H1 (cell line): ENCODE data around the gene AOPEP. TPM values are rescaled to one million over a fixed set of nuclear protein-coding genes. Genes with fewer than 3 reads are reported as not detected.

Experiments
- CTCF ChIA-PET: fragments of 300-600 bp; sonication (Branson Sonifier 250); formaldehyde crosslinking; loops from one replicate; lab custom pipeline; 2021; ENCODE audit not compliant: partially characterized antibody; lab: Charles Lee
- POLR2A ChIA-PET: fragments of 300-600 bp; sonication (Branson Sonifier 250); formaldehyde crosslinking; loops from one replicate; lab custom pipeline; 2021; ENCODE audit warnings: inconsistent platforms; ENCODE audit not compliant: partially characterized antibody; lab: Charles Lee
- DNase-seq, 2 experiments: peaks; one replicate each; pipeline versions ENCODE4 v3.0.0 to v3.0.0-alpha.2; 2010 to 2022; ENCODE audit warnings: low spot score in 2 of 2, low read depth in 1 of 2, mixed read lengths in 1 of 2
- FAIRE-seq: peaks from 2 replicates; lab custom pipeline; 2011; peaks lifted over from hg19 to GRCh38; lab: Jason Lieb, UNC
- H2AFZ ChIP-seq: 2 replicates; pipeline ENCODE4 v1.8.1; 2012; ENCODE audit warnings: low read length, inconsistent platforms
- H2AK5ac ChIP-seq: 2 replicates; pipeline ENCODE4 v1.6.1; 2013; ENCODE audit warnings: low read depth, low read length
- H2BK120ac ChIP-seq: replicated peaks from 2 replicates; pipeline ENCODE3; 2013; ENCODE audit warnings: low read depth, low read length, inconsistent platforms
- H2BK12ac ChIP-seq: 2 replicates; pipeline ENCODE4 v1.6.1; 2013; ENCODE audit warnings: low read depth, low read length
- H2BK15ac ChIP-seq: 2 replicates; pipeline ENCODE4 v1.6.1; 2013; ENCODE audit warnings: low read length
- H2BK20ac ChIP-seq: 2 replicates; pipeline ENCODE4 v1.6.1; 2013; ENCODE audit warnings: low read length
- H2BK5ac ChIP-seq: 2 replicates; pipeline ENCODE4 v1.6.1; 2013; ENCODE audit warnings: low read depth, low read length
- H3K14ac ChIP-seq: 2 replicates; pipeline ENCODE4 v1.6.1; 2013; ENCODE audit warnings: inconsistent platforms; ENCODE audit not compliant: insufficient read length
- H3K18ac ChIP-seq: 2 replicates; pipeline ENCODE4 v1.6.1; 2013; ENCODE audit warnings: low read length; ENCODE audit errors: extremely low read depth
- H3K23ac ChIP-seq: 2 replicates; pipeline ENCODE4 v1.6.1; 2013; ENCODE audit warnings: inconsistent platforms; ENCODE audit not compliant: insufficient read length
- H3K23me2 ChIP-seq: 2 replicates; pipeline ENCODE4 v1.6.1; 2013; ENCODE audit warnings: low read depth, low read length
- H3K27ac ChIP-seq: 2 replicates; pipeline ENCODE4 v1.6.1; 2011; ENCODE audit warnings: low read depth, low read length, inconsistent platforms
- H3K27me3 ChIP-seq, 4 experiments: replicated peaks in 1 of 4; 1 replicate in 1 of 4; 2 replicates in 3 of 4; pipeline versions ENCODE4 v1.6.1 to v1.8.1; 2011 to 2013; ENCODE audit warnings: low read length in 3 of 4, mild to moderate bottlenecking in 3 of 4, inconsistent platforms in 2 of 4, mixed read lengths in 2 of 4, moderate library complexity in 1 of 4; ENCODE audit not compliant: control insufficient read depth in 3 of 4, insufficient read depth in 3 of 4; ENCODE audit errors: extremely low read depth in 1 of 4
- H3K36me3 ChIP-seq, 4 experiments: 2 replicates each; pipeline versions ENCODE4 v1.6.1 to v1.8.1; 2011 to 2013; ENCODE audit warnings: mild to moderate bottlenecking in 4 of 4, low read length in 3 of 4, moderate library complexity in 2 of 4, control low read depth in 1 of 4, inconsistent platforms in 1 of 4; ENCODE audit not compliant: insufficient read depth in 4 of 4, control insufficient read depth in 2 of 4
- H3K4ac ChIP-seq: replicated peaks from 2 replicates; pipeline ENCODE3; 2013; ENCODE audit warnings: low read length, low read depth, mixed read lengths, inconsistent platforms; ENCODE audit not compliant: insufficient read length
- H3K4me1 ChIP-seq, 4 experiments: replicated peaks in 1 of 4; 1 replicate in 1 of 4; 2 replicates in 3 of 4; pipeline versions ENCODE4 v1.6.1 to v1.8.1; 2011 to 2013; ENCODE audit warnings: low read length in 3 of 4, inconsistent platforms in 2 of 4, mixed read lengths in 1 of 4; ENCODE audit not compliant: insufficient read depth in 4 of 4, control insufficient read depth in 3 of 4
- H3K4me2 ChIP-seq, 2 experiments: 2 replicates each; pipeline versions ENCODE4 v1.6.1 to v1.8.1; 2011 to 2013; ENCODE audit warnings: low read depth in 2 of 2, low read length in 2 of 2, control low read depth in 1 of 2, inconsistent platforms in 1 of 2, mild to moderate bottlenecking in 1 of 2; ENCODE audit not compliant: insufficient read depth in 1 of 2
- H3K4me3 ChIP-seq, 4 experiments: fragments of 200-600, 300-600 bp in 1 of 4; sonication (generic), shearing (Covaris generic), sonication (Bioruptor Twin) in 1 of 4; 2 replicates each; pipeline versions ENCODE4 v1.5.1 to v1.8.1; 2011 to 2016; ENCODE audit warnings: low read length in 4 of 4, low read depth in 3 of 4, control low read depth in 2 of 4, inconsistent platforms in 2 of 4, mild to moderate bottlenecking in 2 of 4, mixed read lengths in 1 of 4, moderate library complexity in 1 of 4; ENCODE audit not compliant: insufficient read depth in 2 of 4; ENCODE audit errors: extremely low read depth in 1 of 4
- H3K56ac ChIP-seq: replicated peaks from 2 replicates; pipeline ENCODE3; 2013; ENCODE audit warnings: low read depth, mild to moderate bottlenecking, mixed read lengths, low read length, inconsistent platforms; ENCODE audit not compliant: insufficient read length
- H3K79me1 ChIP-seq: 2 replicates; pipeline ENCODE4 v1.6.1; 2013; ENCODE audit warnings: low read depth, low read length, control low read depth
- H3K79me2 ChIP-seq, 2 experiments: 2 replicates each; pipeline versions ENCODE4 v1.6.1 to v1.8.1; 2012 to 2013; ENCODE audit warnings: low read length in 2 of 2, mild to moderate bottlenecking in 2 of 2, inconsistent platforms in 1 of 2; ENCODE audit not compliant: insufficient read depth in 2 of 2, control insufficient read depth in 1 of 2
- H3K9ac ChIP-seq, 4 experiments: replicated peaks in 1 of 4; 1 replicate in 1 of 4; 2 replicates in 3 of 4; pipeline versions ENCODE4 v1.6.1 to v1.8.1; 2011 to 2013; ENCODE audit warnings: low read depth in 3 of 4, low read length in 3 of 4, control low read depth in 2 of 4, mild to moderate bottlenecking in 2 of 4, moderate library complexity in 2 of 4, inconsistent platforms in 1 of 4; ENCODE audit errors: extremely low read depth in 1 of 4
- H3K9me3 ChIP-seq, 2 experiments: 2 replicates each; pipeline versions ENCODE4 v1.6.1 to v1.8.1; 2012 to 2013; ENCODE audit warnings: mild to moderate bottlenecking in 2 of 2, moderate library complexity in 2 of 2, control low read depth in 1 of 2, inconsistent platforms in 1 of 2, low read depth in 1 of 2, low read length in 1 of 2, mixed read lengths in 1 of 2; ENCODE audit not compliant: insufficient read depth in 2 of 2
- H4K20me1 ChIP-seq, 2 experiments: replicated peaks in 1 of 2; 2 replicates each; pipeline versions ENCODE3 to v1.8.1; 2011 to 2013; ENCODE audit warnings: inconsistent platforms in 2 of 2, low read length in 2 of 2, mild to moderate bottlenecking in 1 of 2; ENCODE audit not compliant: insufficient read depth in 2 of 2, control insufficient read depth in 1 of 2
- H4K5ac ChIP-seq: 2 replicates; pipeline ENCODE4 v1.6.1; 2013; ENCODE audit warnings: low read length, low read depth, mixed read lengths, inconsistent platforms; ENCODE audit not compliant: insufficient read length
- H4K8ac ChIP-seq: 2 replicates; pipeline ENCODE4 v1.8.0; 2013; ENCODE audit warnings: mild to moderate bottlenecking, moderate library complexity, low read length, inconsistent platforms; ENCODE audit not compliant: insufficient read depth; ENCODE audit errors: extremely low read depth
- H4K91ac ChIP-seq: replicated peaks from 2 replicates; pipeline ENCODE3; 2013; ENCODE audit warnings: low read length, mixed read lengths, inconsistent platforms; ENCODE audit not compliant: insufficient read length
- RNF2 ChIP-seq: fragments of 200-900, 300-1000 bp; sonication (generic); IDR thresholded peaks from 2 replicates; pipeline ENCODE4 v1.7.1; 2016; ENCODE audit warnings: borderline replicate concordance, low read depth, mild to moderate bottlenecking, antibody characterized with exemption, low read length; ENCODE audit not compliant: poor library complexity, severe bottlenecking; ENCODE audit errors: missing control alignments
- WGBS, 2 experiments: shearing (Covaris generic) in 1 of 2; methylation state at CpG; one replicate each; pipeline versions ENCODE4 v1.1.6 to v1.1.7; 2013 to 2015; ENCODE audit warnings: low lambda C conversion rate in 2 of 2, mixed read lengths in 2 of 2, inconsistent platforms in 1 of 2, low coverage in 1 of 2, missing lambda C conversion rate in 1 of 2; ENCODE audit not compliant: insufficient replicate concordance in 2 of 2, insufficient coverage in 1 of 2, insufficient read length in 1 of 2; ENCODE audit errors: extremely low coverage in 1 of 2, missing lambda C conversion rate in 1 of 2; 5-methylcytosine and 5-hydroxymethylcytosine counted together
- polyA plus RNA-seq, 7 experiments: library from polyadenylated mRNA; depleted of rRNA in 3 of 7; stranded (reverse) in 5 of 7; unstranded in 2 of 7; fragments of >200 nt in 5 of 7; fragments of 200-250 nt in 2 of 7; gene quantifications; 1 replicate in 5 of 7; 2 replicates in 1 of 7; 4 replicates in 1 of 7; pipeline versions ENCODE4 v1.2.1 to v1.2.3, GENCODE V29; 2011 to 2013; ENCODE audit warnings: missing spikeins in 2 of 7, mixed read lengths in 2 of 7
- total RNA-seq: library from RNA; stranded (reverse); fragmentation: NEBNext Ultra II Directional; extraction: Animal tissue kit (Norgen Biotek cat#: 25700); gene quantifications from 2 replicates; pipeline ENCODE4 v1.2.1, GENCODE V29; 2021

AOPEP gene
- total and polyA plus RNA-seq, 2 of the 8 experiments (the other 6 are each of a cell fraction or from before 2014, with no cell fraction given): 6.1 to 14.3 TPM

DNA sequence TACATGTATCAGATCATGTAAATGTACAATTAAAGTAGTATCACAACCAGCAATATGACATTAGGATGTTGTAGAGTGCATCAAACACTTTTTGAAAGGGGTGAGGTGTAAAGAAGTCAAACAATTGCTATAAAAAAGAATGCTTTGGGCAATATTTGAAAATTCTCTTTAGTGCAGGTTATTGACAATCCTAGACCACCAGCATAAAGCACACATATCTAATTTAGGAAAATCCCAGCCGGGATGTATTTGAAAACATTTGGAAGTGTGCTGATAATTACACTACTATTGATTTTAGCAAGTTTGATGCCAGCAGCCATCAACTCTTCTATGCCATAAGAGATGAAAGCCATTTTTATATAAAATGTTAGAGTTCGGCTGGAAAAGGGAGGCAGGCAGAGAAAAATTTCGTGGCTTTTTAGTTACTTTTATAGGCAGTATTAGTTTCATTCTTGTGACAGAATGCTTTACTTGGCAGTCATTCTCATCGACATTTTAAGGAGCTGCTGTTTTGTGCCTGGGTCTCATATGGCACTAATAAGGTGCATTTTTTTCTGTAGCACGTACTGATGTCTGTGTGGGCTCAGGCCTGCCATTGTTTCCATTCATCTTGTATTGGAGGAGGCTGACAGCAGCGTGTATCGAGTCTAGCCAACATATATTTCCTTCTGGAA is 285.7 kb downstream of the AOPEP start:
- Histone ChIP-seq H3K79me2 (no peaks in the 10 kb centered on the region), H3K36me3 (no peaks in the 10 kb centered on the region), H3K27me3 (no peaks in the 10 kb centered on the region), H3K18ac (no peak overlapping the region), H3K4me2 (no peak overlapping the region), H3K23me2 (no peaks in the 10 kb centered on the region)
- no peak for DNase-seq
- WGBS, 2 experiments: 77% methylated on average over 7 of the region's 7 CpGs; no CpG with 5 or more reads in 1 of the 2 experiments
- no peak for TF ChIP-seq RNF2
- TF ChIP-seq, all 59 proteins: peak for 0
- no peak overlapping the region for H2AFZ ChIP-seq
- no peaks in the 10 kb centered on the region for H3K79me1 ChIP-seq
- no peak overlapping the region for H3K4ac ChIP-seq
- H4K8ac ChIP-seq: no peak overlapping the region
- no peak overlapping the region for H4K5ac ChIP-seq
- H3K4me3 ChIP-seq: no peak overlapping the region
- H4K20me1 ChIP-seq: peaks cover 0 to 2% of the 10 kb centered on the region in 2 experiments
- no peaks in the 10 kb centered on the region for H3K9me3 ChIP-seq
- H2BK12ac ChIP-seq: no peak overlapping the region
- no peak overlapping the region for H3K23ac ChIP-seq
- no peaks in the 10 kb centered on the region for H3K4me1 ChIP-seq
- H2BK5ac ChIP-seq: no peak overlapping the region
- CTCF ChIA-PET: interaction anchor here (0.6 to 2.4 kb wide), 4 partner anchors 8 to 217 kb away, joined by 3 to 7 read pairs (median 3); no protein-coding TSS in a partner anchor
- H2BK15ac ChIP-seq: no peak overlapping the region
- H2BK20ac ChIP-seq: no peak overlapping the region
- H2BK120ac ChIP-seq: no peak overlapping the region
- FAIRE-seq: no peak
- no peak overlapping the region for H3K14ac ChIP-seq
- no peak overlapping the region for H3K56ac ChIP-seq
- POLR2A ChIA-PET: no interaction called here
- no peak overlapping the region for H3K9ac ChIP-seq
- no peak overlapping the region for H2AK5ac ChIP-seq
- no peak overlapping the region for H3K27ac ChIP-seq
- no peak overlapping the region for H4K91ac ChIP-seq
